Measurements from ENCODE around the gene TIAM1.

TIAM1 gene

GRCh38 chr21:31329456-31330143 lies 14.5 kb downstream of the TIAM1 start:
- no peak for DNase-seq

GRCh38 chr21:31326522-31327242 lies 17.4 kb downstream of the TIAM1 start:
- DNase-seq = peak; percentile 35

- DNase-seq = no peak
Observed at GRCh38 chr21:31318971-31319370, 25.1 kb downstream of the TIAM1 start.

- no peak for DNase-seq
Observed at GRCh38 chr21:31317688-31318087, 26.4 kb downstream of the TIAM1 start.

- DNase-seq = no peak
Observed at GRCh38 chr21:31316488-31317169, 27.4 kb downstream of the TIAM1 start.

GRCh38 chr21:31316072-31316471 lies 28.0 kb downstream of the TIAM1 start:
- DNase-seq = no peak

GRCh38 chr21:31310750-31311149 lies 33.3 kb downstream of the TIAM1 start:
- no peak for DNase-seq

GRCh38 chr21:31308584-31308983 lies 35.5 kb downstream of the TIAM1 start:
- no peak for DNase-seq

- DNase-seq = no peak
Observed at GRCh38 chr21:31305888-31306287, 38.2 kb downstream of the TIAM1 start.

GRCh38 chr21:31299291-31300147 lies 44.5 kb downstream of the TIAM1 start:
- DNase-seq = no peak

GRCh38 chr21:31298618-31299269 lies 45.3 kb downstream of the TIAM1 start:
- no peak for DNase-seq

- DNase-seq = no peak
Observed at GRCh38 chr21:31297806-31298205, 46.3 kb downstream of the TIAM1 start.

GRCh38 chr21:31295676-31296075 lies 48.4 kb downstream of the TIAM1 start:
- DNase-seq = no peak

GRCh38 chr21:31294691-31295090 lies 49.4 kb downstream of the TIAM1 start:
- DNase-seq = no peak

- DNase-seq = no peak
Observed at GRCh38 chr21:31293986-31294385, 50.1 kb downstream of the TIAM1 start.

GRCh38 chr21:31290765-31291164 lies 53.3 kb downstream of the TIAM1 start:
- no peak for DNase-seq

GRCh38 chr21:31289702-31290101 lies 54.4 kb downstream of the TIAM1 start:
- DNase-seq = no peak

GRCh38 chr21:31288191-31288590 lies 55.9 kb downstream of the TIAM1 start:
- no peak for DNase-seq

- no peak for DNase-seq
Observed at GRCh38 chr21:31287201-31287600, 56.9 kb downstream of the TIAM1 start.

GRCh38 chr21:31286621-31287020 lies 57.4 kb downstream of the TIAM1 start:
- DNase-seq = no peak

GRCh38 chr21:31284797-31285397 lies 59.2 kb downstream of the TIAM1 start:
- no peak for DNase-seq

- DNase-seq = peak; percentile 40
Observed at GRCh38 chr21:31283025-31283424, 61.0 kb downstream of the TIAM1 start.

Data from CD4-positive, alpha-beta T cell treated with Interleukin-17A for 1 hour (primary cell).